Neural progenitor cell (in vitro differentiated cells): ENCODE results near the gene CNOT9. TPM values are rescaled to one million over a fixed set of nuclear protein-coding genes. Genes with fewer than 3 reads are reported as not detected.

Experiments
- DNase-seq: peaks from one replicate; pipeline ENCODE4 v3.0.0-alpha.2; 2016; ENCODE audit warnings: low spot score
- H2AFZ ChIP-seq: fragments of 200-600 bp; sonication (generic); replicated peaks from 2 replicates; pipeline ENCODE4 v1.6.1; 2016; ENCODE audit warnings: antibody characterized with exemption
- H3F3A ChIP-seq: fragments of 200-600 bp; sonication (generic); 2 replicates; pipeline ENCODE4 v1.6.1; 2016; ENCODE audit warnings: antibody characterized with exemption, low read depth
- H3K27ac ChIP-seq: fragments of 200-600 bp; sonication (generic); 2 replicates; pipeline ENCODE4 v1.5.1; 2016; ENCODE audit warnings: mild to moderate bottlenecking
- H3K27me3 ChIP-seq: fragments of 200-600 bp; sonication (generic); 2 replicates; pipeline ENCODE4 v1.6.1; 2016; ENCODE audit warnings: mild to moderate bottlenecking, moderate library complexity
- H3K36me3 ChIP-seq: fragments of 200-600 bp; sonication (generic); 2 replicates; pipeline ENCODE4 v1.5.1; 2016
- H3K4me1 ChIP-seq: fragments of 200-600 bp; sonication (generic); 2 replicates; pipeline ENCODE4 v1.6.1; 2016; ENCODE audit warnings: mixed run types
- H3K4me2 ChIP-seq: fragments of 200-600 bp; sonication (generic); 2 replicates; pipeline ENCODE4 v1.6.1; 2016
- H3K4me3 ChIP-seq: fragments of 200-600 bp; sonication (generic); 2 replicates; pipeline ENCODE4 v1.5.1; 2016
- H3K79me2 ChIP-seq: fragments of 200-600 bp; sonication (generic); 2 replicates; pipeline ENCODE4 v1.6.1; 2016; ENCODE audit warnings: low read depth
- H3K9ac ChIP-seq: fragments of 200-600 bp; sonication (generic); 2 replicates; pipeline ENCODE4 v1.6.1; 2016
- H3K9me3 ChIP-seq: fragments of 200-600 bp; sonication (generic); 2 replicates; pipeline ENCODE4 v1.5.1; 2016; ENCODE audit warnings: low read depth
- H4K20me1 ChIP-seq: fragments of 200-600 bp; sonication (generic); 2 replicates; pipeline ENCODE4 v1.6.1; 2016; ENCODE audit warnings: low read depth
- H3K27ac Mint-ChIP-seq: 3 replicates; pipeline ENCODE4 v1.8.0; 2021; ENCODE audit warnings: mixed read lengths
- H3K27me3 Mint-ChIP-seq: 2 replicates; pipeline ENCODE4 v1.8.0; 2022; ENCODE audit warnings: low read depth, mild to moderate bottlenecking, inconsistent platforms, moderate library complexity, mixed read lengths; ENCODE audit not compliant: insufficient read depth
- H3K36me3 Mint-ChIP-seq: 3 replicates; pipeline ENCODE4 v1.8.0; 2021; ENCODE audit warnings: mixed read lengths
- H3K4me1 Mint-ChIP-seq: 3 replicates; pipeline ENCODE4 v1.8.0; 2021; ENCODE audit warnings: mixed read lengths
- H3K4me3 Mint-ChIP-seq: 3 replicates; pipeline ENCODE4 v1.8.0; 2021; ENCODE audit warnings: mild to moderate bottlenecking, moderate library complexity, mixed read lengths
- H3K9me3 Mint-ChIP-seq: 3 replicates; pipeline ENCODE4 v1.8.0; 2020; ENCODE audit warnings: mixed read lengths
- CTCF ChIP-seq: fragments of 200-600 bp; sonication (generic); IDR thresholded peaks from 2 replicates; pipeline ENCODE4 v1.5.1; 2017; ENCODE audit warnings: antibody characterized with exemption, mild to moderate bottlenecking
- EZH2 ChIP-seq: fragments of 200-600 bp; sonication (generic); IDR thresholded peaks from 2 replicates; pipeline ENCODE4 v1.6.1; 2017; ENCODE audit warnings: antibody characterized with exemption, mild to moderate bottlenecking, moderate library complexity
- EZH2phosphoT487 ChIP-seq: fragments of 200-600 bp; sonication (generic); IDR thresholded peaks from 2 replicates; pipeline ENCODE4 v1.6.1; 2017; ENCODE audit warnings: antibody characterized with exemption
- total RNA-seq: library from RNA; depleted of rRNA; stranded (reverse); fragments of >200 nt; gene quantifications from 2 replicates; pipeline ENCODE4 v1.2.3, GENCODE V29; 2015; ENCODE audit warnings: low replicate concordance

Gene CNOT9
- total RNA-seq, 1 donor from 2014 or later: 87.1 TPM

DNA sequence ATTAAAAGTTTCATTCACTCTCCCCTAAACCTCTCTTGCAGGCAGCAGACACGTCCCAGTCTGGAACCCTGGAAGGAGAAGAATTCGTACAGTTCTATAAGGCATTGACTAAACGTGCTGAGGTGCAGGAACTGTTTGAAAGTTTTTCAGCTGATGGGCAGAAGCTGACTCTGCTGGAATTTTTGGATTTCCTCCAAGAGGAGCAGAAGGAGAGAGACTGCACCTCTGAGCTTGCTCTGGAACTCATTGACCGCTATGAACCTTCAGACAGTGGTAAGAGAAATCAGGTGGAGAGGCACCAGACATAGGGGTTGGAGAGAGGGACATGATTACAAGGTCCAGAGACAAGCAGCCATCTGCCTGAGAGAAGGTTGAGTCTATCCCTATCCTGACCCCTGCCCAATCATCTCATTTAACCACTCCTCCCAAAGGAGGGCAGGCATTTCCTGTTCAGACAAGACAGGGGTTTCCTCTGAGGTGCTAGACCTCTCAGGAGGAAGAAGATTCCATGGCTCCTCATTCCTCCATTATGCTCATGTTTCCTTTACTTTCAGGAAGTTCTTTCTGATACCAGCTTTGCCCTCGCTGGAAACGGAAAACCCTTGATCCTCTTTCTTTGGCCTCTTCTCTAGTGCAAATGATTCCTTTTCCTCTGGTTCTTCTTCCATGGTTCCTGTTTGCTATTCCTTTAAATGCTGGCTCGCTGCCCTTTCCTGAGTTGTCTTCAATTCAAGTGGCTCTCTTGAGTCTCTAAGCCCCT, 54.1 kb downstream of the CNOT9 start:
- H3K27ac Mint-ChIP-seq: no peak overlapping the region
- peaks cover 2% of the 10 kb centered on the region for H3K27me3 Mint-ChIP-seq
- H3K79me2 ChIP-seq: no peaks in the 10 kb centered on the region
- H4K20me1 ChIP-seq: no peaks in the 10 kb centered on the region
- H3F3A ChIP-seq: no peaks in the 10 kb centered on the region
- no peaks in the 10 kb centered on the region for H3K36me3 Mint-ChIP-seq
- no peak for TF ChIP-seq EZH2phosphoT487
- TF ChIP-seq EZH2: no peak
- no peak for TF ChIP-seq CTCF
- no peaks in the 10 kb centered on the region for H3K27me3 ChIP-seq
- H3K9me3 ChIP-seq: no peaks in the 10 kb centered on the region
- peak overlapping the region; percentile 58 for H2AFZ ChIP-seq
- no peak overlapping the region for H3K27ac ChIP-seq
- H3K4me1 Mint-ChIP-seq: no peaks in the 10 kb centered on the region
- no peaks in the 10 kb centered on the region for H3K36me3 ChIP-seq
- H3K4me3 Mint-ChIP-seq: no peak overlapping the region
- no peak overlapping the region for H3K9ac ChIP-seq
- no peaks in the 10 kb centered on the region for H3K4me1 ChIP-seq
- H3K4me2 ChIP-seq: no peak overlapping the region
- H3K9me3 Mint-ChIP-seq: no peaks in the 10 kb centered on the region
- no peak overlapping the region for H3K4me3 ChIP-seq
- DNase-seq: no peak

- H3K27ac ChIP-seq: no peak overlapping the region
- no peaks in the 10 kb centered on the region for H3K36me3 ChIP-seq
- H3K4me1 ChIP-seq: no peaks in the 10 kb centered on the region
- peaks cover 2% of the 10 kb centered on the region for H3K27me3 Mint-ChIP-seq
- no peak overlapping the region for H2AFZ ChIP-seq
- H3K4me2 ChIP-seq: no peak overlapping the region
- TF ChIP-seq EZH2 (no peak), EZH2phosphoT487 (no peak), CTCF (no peak)
- no peaks in the 10 kb centered on the region for H3K36me3 Mint-ChIP-seq
- H3K4me1 Mint-ChIP-seq: no peaks in the 10 kb centered on the region
- no peaks in the 10 kb centered on the region for H3K79me2 ChIP-seq
- H3K27ac Mint-ChIP-seq: no peak overlapping the region
- H3K4me3 ChIP-seq: no peak overlapping the region
- DNase-seq: no peak
- H3K9me3 ChIP-seq: no peaks in the 10 kb centered on the region
- no peaks in the 10 kb centered on the region for H3K27me3 ChIP-seq
- H4K20me1 ChIP-seq: no peaks in the 10 kb centered on the region
- no peaks in the 10 kb centered on the region for H3F3A ChIP-seq
- H3K4me3 Mint-ChIP-seq: no peak overlapping the region
- no peaks in the 10 kb centered on the region for H3K9me3 Mint-ChIP-seq
- no peak overlapping the region for H3K9ac ChIP-seq
Observed at GRCh38 chr2:218623366-218623705, 54.7 kb downstream of the CNOT9 start.

DNA sequence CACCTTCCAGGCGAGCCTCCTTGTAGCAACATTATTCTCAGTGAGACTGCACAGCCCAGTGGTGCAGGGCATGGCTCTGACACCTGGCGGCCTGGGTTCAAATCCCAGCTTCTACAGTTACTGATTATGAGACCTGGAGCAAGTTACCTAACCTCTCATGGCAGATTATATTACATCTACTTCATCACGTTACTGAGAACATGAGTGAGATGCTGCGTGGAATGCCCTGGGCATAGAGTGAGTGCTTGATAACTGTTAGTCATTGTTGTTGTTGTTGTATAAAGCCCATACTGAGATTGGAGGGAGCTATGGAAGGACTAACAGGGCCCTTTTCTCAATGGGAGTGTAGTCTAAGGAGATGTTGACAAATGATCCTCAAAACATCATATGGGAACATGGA, 57.7 kb downstream of the CNOT9 start:
- Mint-ChIP-seq H3K27me3 (peaks cover 2% of the 10 kb centered on the region), H3K36me3 (no peaks in the 10 kb centered on the region), H3K27ac (no peak overlapping the region), H3K4me1 (no peaks in the 10 kb centered on the region), H3K9me3 (no peaks in the 10 kb centered on the region), H3K4me3 (no peak overlapping the region)
- H3K4me1 ChIP-seq: no peaks in the 10 kb centered on the region
- H2AFZ ChIP-seq: no peak overlapping the region
- H3K4me2 ChIP-seq: no peak overlapping the region
- no peak overlapping the region for H3K9ac ChIP-seq
- no peaks in the 10 kb centered on the region for H3F3A ChIP-seq
- no peak overlapping the region for H3K27ac ChIP-seq
- TF ChIP-seq EZH2 (no peak), EZH2phosphoT487 (no peak), CTCF (no peak)
- no peak for DNase-seq
- H3K27me3 ChIP-seq: no peaks in the 10 kb centered on the region
- no peaks in the 10 kb centered on the region for H3K9me3 ChIP-seq
- no peaks in the 10 kb centered on the region for H3K79me2 ChIP-seq
- no peaks in the 10 kb centered on the region for H3K36me3 ChIP-seq
- H4K20me1 ChIP-seq: no peaks in the 10 kb centered on the region
- H3K4me3 ChIP-seq: no peak overlapping the region
